ENCODE data around the gene SLC30A10. TPM values are rescaled to one million over a fixed set of nuclear protein-coding genes. Genes with fewer than 3 reads are reported as not detected.

Gene SLC30A10
- total RNA-seq, 1 donor from 2014 or later: 1.5 TPM

GRCh38 chr1:219928791-219929118 is 398 bp upstream of the SLC30A10 start:
- TF ChIP-seq CTCF (IDR thresholded peaks at IDR 0.05; ENCODE audit: partially characterized antibody, unreplicated experiment): no peak
- Mint-ChIP-seq H3K27ac (ENCODE audit: unreplicated experiment) (peak overlapping the region; percentile 48), H3K36me3 (ENCODE audit: unreplicated experiment) (no peaks in the 10 kb centered on the region), H3K4me3 (ENCODE audit: unreplicated experiment) (peak overlapping the region; percentile 84), H3K9me3 (ENCODE audit: unreplicated experiment) (peaks cover 13% of the 10 kb centered on the region), H3K4me1 (ENCODE audit: low read depth, unreplicated experiment) (peaks cover 4% of the 10 kb centered on the region), H3K27me3 (ENCODE audit: unreplicated experiment) (peaks cover 10% of the 10 kb centered on the region)
- DNase-seq: no peak

- no peaks in the 10 kb centered on the region for H3K36me3 Mint-ChIP-seq (ENCODE audit: unreplicated experiment)
- peaks cover 10% of the 10 kb centered on the region for H3K27me3 Mint-ChIP-seq (ENCODE audit: unreplicated experiment)
- DNase-seq: no peak
- no peak for TF ChIP-seq CTCF (IDR thresholded peaks at IDR 0.05; ENCODE audit: partially characterized antibody, unreplicated experiment)
- H3K27ac Mint-ChIP-seq (ENCODE audit: unreplicated experiment): peak overlapping the region; percentile 71
- H3K9me3 Mint-ChIP-seq (ENCODE audit: unreplicated experiment): peaks cover 13% of the 10 kb centered on the region
- H3K4me1 Mint-ChIP-seq (ENCODE audit: low read depth, unreplicated experiment): peaks cover 4% of the 10 kb centered on the region
- peak overlapping the region; percentile 97 for H3K4me3 Mint-ChIP-seq (ENCODE audit: unreplicated experiment)
These were observed 930 bp downstream of the SLC30A10 start for GRCh38 chr1:219927298-219927955.

- no peak for TF ChIP-seq CTCF (IDR thresholded peaks at IDR 0.05; ENCODE audit: partially characterized antibody, unreplicated experiment)
- Mint-ChIP-seq H3K27me3 (ENCODE audit: unreplicated experiment) (peaks cover 10% of the 10 kb centered on the region), H3K27ac (ENCODE audit: unreplicated experiment) (no peak overlapping the region), H3K9me3 (ENCODE audit: unreplicated experiment) (peaks cover 13% of the 10 kb centered on the region), H3K4me1 (ENCODE audit: low read depth, unreplicated experiment) (peaks cover 4% of the 10 kb centered on the region), H3K36me3 (ENCODE audit: unreplicated experiment) (no peaks in the 10 kb centered on the region), H3K4me3 (ENCODE audit: unreplicated experiment) (no peak overlapping the region)
- DNase-seq: no peak
These were observed 1.9 kb downstream of the SLC30A10 start for GRCh38 chr1:219926363-219926998.

GRCh38 chr1:219924342-219924741 is 4.0 kb downstream of the SLC30A10 start:
- Mint-ChIP-seq H3K4me3 (ENCODE audit: unreplicated experiment) (no peak overlapping the region), H3K27me3 (ENCODE audit: unreplicated experiment) (peaks cover 8% of the 10 kb centered on the region), H3K36me3 (ENCODE audit: unreplicated experiment) (no peaks in the 10 kb centered on the region), H3K4me1 (ENCODE audit: low read depth, unreplicated experiment) (peaks cover 4% of the 10 kb centered on the region), H3K9me3 (ENCODE audit: unreplicated experiment) (peaks cover 10% of the 10 kb centered on the region), H3K27ac (ENCODE audit: unreplicated experiment) (no peak overlapping the region)
- DNase-seq: no peak
- no peak for TF ChIP-seq CTCF (IDR thresholded peaks at IDR 0.05; ENCODE audit: partially characterized antibody, unreplicated experiment)

- Mint-ChIP-seq H3K27ac (ENCODE audit: unreplicated experiment) (no peak overlapping the region), H3K4me3 (ENCODE audit: unreplicated experiment) (no peak overlapping the region), H3K36me3 (ENCODE audit: unreplicated experiment) (no peaks in the 10 kb centered on the region), H3K4me1 (ENCODE audit: low read depth, unreplicated experiment) (no peaks in the 10 kb centered on the region), H3K9me3 (ENCODE audit: unreplicated experiment) (no peaks in the 10 kb centered on the region), H3K27me3 (ENCODE audit: unreplicated experiment) (no peaks in the 10 kb centered on the region)
- no peak for DNase-seq
- TF ChIP-seq CTCF (IDR thresholded peaks at IDR 0.05; ENCODE audit: partially characterized antibody, unreplicated experiment): no peak
These were observed 10.4 kb downstream of the SLC30A10 start for GRCh38 chr1:219917851-219918466.
